ENCODE data around the gene DNAH8. TPM values are rescaled to one million over a fixed set of nuclear protein-coding genes. Genes with fewer than 3 reads are reported as not detected.

The DNAH8 gene
- total RNA-seq, 1 donor from 2014 or later, result under 0.01 TPM

GRCh38 chr6:38974389-38975151, 259.5 kb downstream of the DNAH8 start:
- DNase-seq, result no peak

GRCh38 chr6:38975621-38976049, 260.5 kb downstream of the DNAH8 start:
- no peak for DNase-seq

- DNase-seq, result no peak
Measured at GRCh38 chr6:38976051-38976450, 260.9 kb downstream of the DNAH8 start.

GRCh38 chr6:38976801-38977500, 261.8 kb downstream of the DNAH8 start:
- no peak for DNase-seq

- no peak for DNase-seq
Measured at GRCh38 chr6:38978139-38978704, 263.1 kb downstream of the DNAH8 start.

- no peak for DNase-seq
Measured at GRCh38 chr6:38982470-38982869, 267.4 kb downstream of the DNAH8 start.

GRCh38 chr6:38984723-38985122, 269.6 kb downstream of the DNAH8 start:
- no peak for DNase-seq

GRCh38 chr6:38985839-38986238, 270.7 kb downstream of the DNAH8 start:
- no peak for DNase-seq

- no peak for DNase-seq
Measured at GRCh38 chr6:38987503-38987902, 272.4 kb downstream of the DNAH8 start.

GRCh38 chr6:38988736-38989449, 273.8 kb downstream of the DNAH8 start:
- DNase-seq, result no peak

- DNase-seq, result no peak
Measured at GRCh38 chr6:38990475-38990874, 275.4 kb downstream of the DNAH8 start.

- DNase-seq, result no peak
Measured at GRCh38 chr6:38996676-38997075, 281.6 kb downstream of the DNAH8 start.

- DNase-seq, result no peak
Measured at GRCh38 chr6:38997128-38997761, 282.1 kb downstream of the DNAH8 start.

- DNase-seq, result no peak
Measured at GRCh38 chr6:39003072-39003471, 288.0 kb downstream of the DNAH8 start.

- DNase-seq, result no peak
Measured at GRCh38 chr6:39003492-39003891, 288.4 kb downstream of the DNAH8 start.

GRCh38 chr6:39004801-39005200, 289.7 kb downstream of the DNAH8 start:
- no peak for DNase-seq

GRCh38 chr6:39005774-39006173, 290.7 kb downstream of the DNAH8 start:
- no peak for DNase-seq

- DNase-seq, result no peak
Measured at GRCh38 chr6:39007575-39007974, 292.5 kb downstream of the DNAH8 start.

GRCh38 chr6:39008737-39009136, 293.6 kb downstream of the DNAH8 start:
- DNase-seq, result no peak

- no peak for DNase-seq
Measured at GRCh38 chr6:39009476-39009875, 294.4 kb downstream of the DNAH8 start.

GRCh38 chr6:39016839-39017546, 301.9 kb downstream of the DNAH8 start:
- DNase-seq, result no peak

GRCh38 chr6:39017547-39017880, 302.4 kb downstream of the DNAH8 start:
- DNase-seq, result no peak

Measured in occipital lobe (tissue), 2 donors.